Thyroid gland (tissue), 4 donors: Measurements from ENCODE around the gene BRK1. TPM values are rescaled to one million over a fixed set of nuclear protein-coding genes. Genes with fewer than 3 reads are reported as not detected.
"Not testable (repeated sequence)": the region's sequence is repeated elsewhere in the genome, so short reads cannot be mapped to it uniquely, and the experiment has no call there.

Source experiments
- DNase-seq, 2 donors: peaks; one replicate each; pipeline ENCODE4 v3.0.0-alpha.2; 2019
- H3K27ac ChIP-seq, 3 donors: fragments of 200-600 bp; sonication (generic); 1 replicate in 2 of 3; 2 replicates in 1 of 3; pipeline ENCODE4 v1.5.1; 2016 to 2019; ENCODE audit warnings: mild to moderate bottlenecking in 1 of 3, moderate library complexity in 1 of 3
- H3K27me3 ChIP-seq: fragments of 200-600 bp; sonication (generic); one replicate; pipeline ENCODE4 v1.5.1; 2019
- H3K36me3 ChIP-seq, 2 donors: fragments of 200-600 bp; sonication (generic); one replicate each; pipeline ENCODE4 v1.5.1; 2016 to 2019
- H3K4me1 ChIP-seq, 2 donors: fragments of 200-600 bp; sonication (generic); one replicate each; pipeline ENCODE4 v1.5.1; 2017 to 2019
- H3K4me3 ChIP-seq, 3 donors: fragments of 200-600 bp; sonication (generic); replicated peaks in 1 of 3; 1 replicate in 2 of 3; 2 replicates in 1 of 3; pipeline ENCODE4 v1.5.1; 2016; ENCODE audit warnings: mild to moderate bottlenecking in 1 of 3
- H3K9me3 ChIP-seq: fragments of 200-600 bp; sonication (generic); one replicate; pipeline ENCODE4 v1.5.1; 2017
- POLR2A ChIP-seq, 2 donors: fragments of 450-650 bp; IDR thresholded peaks; one replicate each; pipeline ENCODE4 v1.6.1; 2017; ENCODE audit warnings: antibody characterized with exemption in 2 of 2, mild to moderate bottlenecking in 2 of 2, moderate library complexity in 1 of 2
- WGBS, 2 donors: methylation state at CpG; one replicate each; pipeline ENCODE4 v1.1.5; 2017; 5-methylcytosine and 5-hydroxymethylcytosine counted together
- intact Hi-C: fragments of 100-400 bp; cut with DNase I; formaldehyde crosslinking; loops from one replicate; pipeline ENCODE4 v1.15.1; 2023
- total RNA-seq, 4 donors: library from RNA; depleted of rRNA; stranded (reverse); fragments of >200 nt; gene quantifications; one replicate each; pipeline ENCODE4 v1.2.3, GENCODE V29; 2016
- TF ChIP-seq, protein P1 (sequence below), 6 experiments: fragments of 200-600 bp in 3 of 6; fragments of 450-650 bp in 3 of 6; sonication (generic) in 3 of 6; IDR thresholded peaks; one replicate each; pipeline ENCODE4 v1.5.1; 2016 to 2019; ENCODE audit warnings: antibody characterized with exemption in 6 of 6, mild to moderate bottlenecking in 2 of 6, inconsistent platforms in 1 of 6, moderate library complexity in 1 of 6

BRK1 gene
- total RNA-seq, 4 donors from 2014 or later, result 80.6 to 158 (median 108) TPM

DNA sequence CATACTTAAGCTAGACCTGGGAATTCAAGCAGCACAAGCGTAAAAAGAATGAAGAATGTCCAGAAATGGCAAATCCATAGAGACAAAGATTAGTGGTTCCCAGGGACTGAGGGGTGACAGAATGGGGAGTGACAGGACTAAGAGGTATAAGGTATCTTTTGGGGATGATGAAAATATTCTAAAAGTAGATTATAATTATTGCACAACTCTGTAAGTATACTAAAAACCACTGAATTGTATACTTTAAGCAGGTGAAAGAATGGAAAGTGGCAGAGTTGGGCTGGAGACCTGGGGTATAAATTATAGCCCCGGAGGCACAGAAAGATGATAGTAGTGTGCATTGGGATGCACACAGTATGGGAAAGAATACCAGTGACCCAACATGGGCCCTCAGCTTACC lies 5.6 kb downstream of the BRK1 start:
- WGBS, 2 donors, result 94 to 100% methylated on average over 2 of the region's 2 CpGs
- TF ChIP-seq, protein P1, sequence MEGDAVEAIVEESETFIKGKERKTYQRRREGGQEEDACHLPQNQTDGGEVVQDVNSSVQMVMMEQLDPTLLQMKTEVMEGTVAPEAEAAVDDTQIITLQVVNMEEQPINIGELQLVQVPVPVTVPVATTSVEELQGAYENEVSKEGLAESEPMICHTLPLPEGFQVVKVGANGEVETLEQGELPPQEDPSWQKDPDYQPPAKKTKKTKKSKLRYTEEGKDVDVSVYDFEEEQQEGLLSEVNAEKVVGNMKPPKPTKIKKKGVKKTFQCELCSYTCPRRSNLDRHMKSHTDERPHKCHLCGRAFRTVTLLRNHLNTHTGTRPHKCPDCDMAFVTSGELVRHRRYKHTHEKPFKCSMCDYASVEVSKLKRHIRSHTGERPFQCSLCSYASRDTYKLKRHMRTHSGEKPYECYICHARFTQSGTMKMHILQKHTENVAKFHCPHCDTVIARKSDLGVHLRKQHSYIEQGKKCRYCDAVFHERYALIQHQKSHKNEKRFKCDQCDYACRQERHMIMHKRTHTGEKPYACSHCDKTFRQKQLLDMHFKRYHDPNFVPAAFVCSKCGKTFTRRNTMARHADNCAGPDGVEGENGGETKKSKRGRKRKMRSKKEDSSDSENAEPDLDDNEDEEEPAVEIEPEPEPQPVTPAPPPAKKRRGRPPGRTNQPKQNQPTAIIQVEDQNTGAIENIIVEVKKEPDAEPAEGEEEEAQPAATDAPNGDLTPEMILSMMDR (IDR thresholded peaks at IDR 0.05), result no peak
- no peak for TF ChIP-seq POLR2A (IDR thresholded peaks at IDR 0.05)
- Histone ChIP-seq H3K27me3 (no peaks in the 10 kb centered on the region), H3K27ac (no peak overlapping the region), H3K9me3 (no peaks in the 10 kb centered on the region), H3K36me3 (peaks cover 0 to 6% of the 10 kb centered on the region in 2 donors), H3K4me3 (no peak overlapping the region), H3K4me1 (peaks cover 9 to 18% of the 10 kb centered on the region in 2 donors)
- intact Hi-C loops, result no loop called here
- DNase-seq, result no peak

DNA sequence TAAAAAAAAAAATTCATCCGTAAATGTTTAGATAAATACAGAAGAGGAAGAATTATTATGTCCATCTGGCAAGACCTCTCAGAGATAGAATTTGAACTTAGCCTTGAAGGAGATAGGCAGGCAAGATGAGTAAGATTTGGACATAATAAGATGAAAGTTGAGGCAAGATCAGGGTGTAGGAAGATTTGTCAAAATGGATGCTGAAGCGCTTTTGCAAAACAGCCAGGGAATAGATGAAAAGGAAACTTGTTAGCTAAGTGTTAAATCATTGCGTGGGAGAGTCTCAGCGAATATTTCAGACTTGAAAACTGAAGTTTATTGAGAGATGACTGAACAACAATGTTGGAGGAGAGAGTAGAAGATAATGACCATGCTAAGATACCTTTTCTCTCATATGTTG lies 7.2 kb downstream of the BRK1 start:
- TF ChIP-seq, protein P1 (IDR thresholded peaks at IDR 0.05), result no peak
- TF ChIP-seq POLR2A (IDR thresholded peaks at IDR 0.05), result no peak
- Histone ChIP-seq H3K9me3 (no peaks in the 10 kb centered on the region), H3K4me3 (no peak overlapping the region), H3K4me1 (peaks cover 0 to 14% of the 10 kb centered on the region in 2 donors), H3K36me3 (peaks cover 10 to 19% of the 10 kb centered on the region in 2 donors), H3K27ac (no peak overlapping the region), H3K27me3 (no peaks in the 10 kb centered on the region)
- WGBS, 2 donors, result 91 to 94% methylated on average over 4 of the region's 4 CpGs
- DNase-seq, result no peak
- intact Hi-C loops, result no loop called here

DNA sequence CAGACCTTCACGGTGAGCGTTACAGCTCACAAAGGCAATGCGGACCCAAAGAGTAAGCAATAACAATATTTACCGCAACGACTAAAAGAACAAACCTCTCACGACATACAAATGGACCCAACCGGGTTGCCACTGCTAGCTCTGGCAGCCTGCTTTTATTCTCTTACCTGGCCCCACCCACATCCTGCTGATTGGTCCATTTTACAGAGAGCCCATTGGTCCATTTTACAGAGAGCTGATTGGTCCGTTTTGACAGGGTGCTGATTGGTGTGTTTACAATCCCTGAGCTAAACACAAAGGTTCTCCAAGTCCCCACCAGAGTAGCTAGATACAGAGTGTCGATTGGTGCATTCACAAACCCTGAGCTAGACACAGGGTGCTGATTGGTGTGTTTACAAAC lies 20.4 kb downstream of the BRK1 start:
- intact Hi-C loops, H3K4me3 ChIP-seq, H3K9me3 ChIP-seq, H3K27ac ChIP-seq, H3K36me3 ChIP-seq, H3K27me3 ChIP-seq, DNase-seq, H3K4me1 ChIP-seq: not testable (repeated sequence)
- 93 to 95% methylated on average over 9 of the region's 9 CpGs for WGBS, 2 donors

DNA sequence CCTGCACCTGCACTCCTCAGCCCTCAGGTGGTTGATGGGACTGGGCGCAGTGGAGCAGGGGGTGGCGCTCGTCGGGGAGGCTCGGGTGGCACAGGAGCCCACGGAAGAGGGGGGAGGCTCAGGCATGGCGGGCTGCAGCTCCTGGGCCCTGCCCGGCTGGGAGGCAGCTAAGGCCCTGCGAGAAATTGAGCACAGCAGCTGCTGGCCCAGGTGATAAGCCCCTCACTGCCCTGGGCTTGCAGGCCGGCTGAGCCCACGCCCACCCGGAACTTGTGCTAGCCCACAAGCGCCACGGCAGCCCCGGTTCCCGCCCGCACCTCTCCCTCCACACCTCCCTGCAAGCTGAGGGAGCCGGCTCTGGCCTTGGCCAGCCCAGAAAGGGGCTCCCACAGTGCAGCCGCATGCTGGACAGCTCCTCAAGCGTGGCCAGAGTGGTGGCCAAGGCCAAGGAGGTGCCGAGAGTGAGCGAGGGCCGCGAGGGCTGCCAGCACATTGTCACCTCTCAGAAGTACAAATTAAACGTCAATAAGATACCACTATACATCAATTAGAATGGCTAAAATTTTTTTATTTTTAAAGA lies 21.0 kb downstream of the BRK1 start:
- no peaks in the 10 kb centered on the region for H3K36me3 ChIP-seq
- DNase-seq, result no peak

DNA sequence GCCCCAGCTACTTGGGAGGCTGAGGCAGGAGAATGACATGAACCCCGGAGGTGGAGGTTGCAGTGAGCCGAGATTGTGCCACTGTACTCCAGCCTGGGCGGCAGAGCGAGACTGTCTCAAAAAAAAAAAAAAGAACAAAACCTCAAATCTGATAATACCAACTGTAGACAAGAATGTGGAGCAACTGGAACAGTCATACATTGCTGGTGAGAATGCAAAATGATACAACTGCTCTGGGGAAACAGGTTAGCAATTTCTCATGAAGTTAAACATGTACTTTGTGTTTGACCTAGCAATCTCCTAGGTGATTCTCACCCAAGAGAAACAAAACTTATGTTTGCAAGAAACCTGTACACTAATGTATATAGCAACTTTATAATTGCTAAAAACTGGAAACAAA lies 21.7 kb downstream of the BRK1 start:
- Histone ChIP-seq H3K4me1 (no peaks in the 10 kb centered on the region), H3K27ac (no peak overlapping the region), H3K9me3 (no peaks in the 10 kb centered on the region), H3K36me3 (no peaks in the 10 kb centered on the region), H3K4me3 (no peak overlapping the region), H3K27me3 (no peaks in the 10 kb centered on the region)
- no peak for TF ChIP-seq POLR2A (IDR thresholded peaks at IDR 0.05)
- TF ChIP-seq, protein P1 (IDR thresholded peaks at IDR 0.05), result no peak
- DNase-seq, result no peak
- intact Hi-C loops, result no loop called here
- 90 to 97% methylated on average over 4 of the region's 4 CpGs for WGBS, 2 donors

More for the DNA sequence above, 21.0 kb downstream of the BRK1 start:
- TF ChIP-seq POLR2A (IDR thresholded peaks at IDR 0.05), result no peak
- TF ChIP-seq, protein P1 (IDR thresholded peaks at IDR 0.05), result no peak
- WGBS, 2 donors, result 91 to 93% methylated on average over 15 to 17 of the region's 25 CpGs
- H3K27ac ChIP-seq, result no peak overlapping the region
- no peaks in the 10 kb centered on the region for H3K27me3 ChIP-seq
- H3K4me3 ChIP-seq, result no peak overlapping the region
- intact Hi-C loops, result no loop called here
- H3K4me1 ChIP-seq, result no peaks in the 10 kb centered on the region
- H3K9me3 ChIP-seq, result no peaks in the 10 kb centered on the region
